Esophagus squamous epithelium (tissue), 4 donors: Measurements from ENCODE around the gene UPF1.

Experiments used
- CTCF ChIP-seq, 6 experiments: fragments of 450-650 bp in 4 of 6; fragments of 200-600 bp in 2 of 6; sonication (generic) in 2 of 6; IDR thresholded peaks; one replicate each; pipeline ENCODE4 v1.5.1; 2016 to 2019; ENCODE audit warnings: antibody characterized with exemption in 6 of 6, mild to moderate bottlenecking in 4 of 6, moderate library complexity in 4 of 6
- POLR2A ChIP-seq, 4 donors: fragments of 450-650 bp; IDR thresholded peaks; one replicate each; pipeline ENCODE4 v1.6.1; 2017; ENCODE audit warnings: antibody characterized with exemption in 4 of 4, mild to moderate bottlenecking in 4 of 4, moderate library complexity in 3 of 4

DNA sequence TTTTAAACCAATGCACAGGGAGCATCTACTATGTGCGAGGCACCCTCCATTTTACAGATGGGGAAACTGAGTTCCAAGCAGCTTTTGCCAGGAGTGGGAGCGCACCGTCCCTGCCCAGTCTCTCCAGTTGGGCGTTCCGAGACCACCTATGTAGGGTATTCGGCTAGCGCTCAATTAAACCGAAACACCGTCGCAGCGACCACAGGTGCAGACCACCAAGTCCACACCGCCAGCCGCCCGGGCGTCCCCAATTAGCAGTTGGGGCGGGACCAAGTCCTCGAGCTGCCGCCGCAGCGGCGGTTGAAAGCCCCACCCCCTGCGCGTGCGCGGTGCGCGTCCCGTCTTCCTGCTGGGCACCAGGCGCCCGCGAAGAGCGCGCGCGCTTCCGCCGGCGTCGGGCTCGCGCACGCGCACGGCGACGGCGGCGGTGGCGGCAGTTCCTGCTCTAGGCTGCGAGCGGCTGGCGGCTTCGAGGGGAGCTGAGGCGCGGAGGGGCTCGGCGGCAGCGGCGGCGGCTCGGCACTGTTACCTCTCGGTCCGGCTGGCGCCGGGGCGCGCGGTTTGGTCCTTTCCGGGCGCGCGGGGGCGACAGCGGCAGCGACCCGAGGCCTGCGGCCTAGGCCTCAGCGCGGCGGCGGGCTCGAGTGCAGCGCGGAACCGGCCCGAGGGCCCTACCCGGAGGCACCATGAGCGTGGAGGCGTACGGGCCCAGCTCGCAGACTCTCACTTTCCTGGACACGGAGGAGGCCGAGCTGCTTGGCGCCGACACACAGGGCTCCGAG, at the start of gene UPF1:
- peak in 3 of 4 donors; percentile 4 to 88 (median 74) for TF ChIP-seq POLR2A (IDR thresholded peaks at IDR 0.05)
- peak in 4 of 6 experiments; percentile 12 to 51 (median 29) for TF ChIP-seq CTCF (IDR thresholded peaks at IDR 0.05)
